Loucy (cell line): ENCODE results near the gene SBF2.

Source experiments
- H2AFZ ChIP-seq: fragments of 200-600 bp; sonication (generic); 2 replicates; pipeline ENCODE4 v1.6.0; 2016; ENCODE audit warnings: antibody characterized with exemption, mild to moderate bottlenecking, low read length, moderate library complexity
- H3F3A ChIP-seq: fragments of 200-600 bp; 2 replicates; pipeline ENCODE4 v1.6.0; 2016; ENCODE audit warnings: antibody characterized with exemption, low read depth, mild to moderate bottlenecking
- H3K27me3 ChIP-seq: fragments of 200-600 bp; sonication (generic); 2 replicates; pipeline ENCODE4 v1.6.1; 2014; ENCODE audit warnings: low read length, mild to moderate bottlenecking; ENCODE audit not compliant: insufficient read depth, poor library complexity, severe bottlenecking
- H3K36me3 ChIP-seq: fragments of 200-600 bp; sonication (generic); 2 replicates; pipeline ENCODE4 v1.6.1; 2016; ENCODE audit warnings: low read length; ENCODE audit not compliant: insufficient read depth
- H3K4me1 ChIP-seq: fragments of 200-600 bp; sonication (generic); 2 replicates; pipeline ENCODE4 v1.5.1; 2014; ENCODE audit warnings: low read length, mild to moderate bottlenecking; ENCODE audit not compliant: insufficient read depth, poor library complexity, severe bottlenecking
- H3K4me2 ChIP-seq: fragments of 200-600 bp; sonication (generic); 2 replicates; pipeline ENCODE4 v1.6.0; 2014; ENCODE audit warnings: antibody characterized with exemption, low read length, low read depth, mild to moderate bottlenecking; ENCODE audit not compliant: poor library complexity, severe bottlenecking
- H3K4me3 ChIP-seq: fragments of 200-600 bp; sonication (generic); 2 replicates; pipeline ENCODE4 v1.5.1; 2014; ENCODE audit warnings: low read length, mild to moderate bottlenecking, mixed read lengths; ENCODE audit not compliant: poor library complexity, severe bottlenecking
- H3K79me2 ChIP-seq: fragments of 200-600 bp; sonication (generic); 2 replicates; pipeline ENCODE4 v1.6.1; 2014; ENCODE audit warnings: low read length; ENCODE audit not compliant: insufficient read depth
- H3K9ac ChIP-seq: fragments of 200-600 bp; sonication (generic); 2 replicates; pipeline ENCODE4 v1.6.0; 2014; ENCODE audit warnings: mild to moderate bottlenecking, low read depth, low read length, moderate library complexity; ENCODE audit not compliant: poor library complexity, severe bottlenecking
- H3K9me2 ChIP-seq: fragments of 200-600 bp; sonication (generic); replicated peaks from 2 replicates; pipeline ENCODE4 v1.6.1; 2016; ENCODE audit warnings: low read depth, low read length, mixed read lengths
- H3K9me3 ChIP-seq: fragments of 200-600 bp; sonication (generic); 2 replicates; pipeline ENCODE4 v1.6.1; 2014; ENCODE audit warnings: mild to moderate bottlenecking, antibody characterized with exemption, low read length, low read depth; ENCODE audit not compliant: insufficient read depth
- H4K20me1 ChIP-seq: fragments of 200-600 bp; sonication (generic); 2 replicates; pipeline ENCODE4 v1.6.0; 2014; ENCODE audit warnings: antibody characterized with exemption, low read length, mild to moderate bottlenecking; ENCODE audit not compliant: insufficient read depth, poor library complexity, severe bottlenecking
- CTCF ChIP-seq: fragments of 200-600 bp; sonication (generic); conservative IDR thresholded peaks from 2 replicates; pipeline ENCODE4 v1.5.1; 2014; ENCODE audit warnings: mild to moderate bottlenecking, antibody characterized with exemption, low read length
- EZH2phosphoT487 ChIP-seq: fragments of 200-600 bp; IDR thresholded peaks from 2 replicates; pipeline ENCODE4 v1.6.1; 2018; ENCODE audit warnings: antibody characterized with exemption, mild to moderate bottlenecking, moderate library complexity, borderline replicate concordance

SBF2 gene

GRCh38 chr11:10147195-10147594 lies 146.8 kb downstream of the SBF2 start:
- H3K9me3 ChIP-seq = no peaks in the 10 kb centered on the region

GRCh38 chr11:10144954-10145353 lies 149.1 kb downstream of the SBF2 start:
- Histone ChIP-seq H3K79me2 (no peaks in the 10 kb centered on the region), H3K4me2 (no peak overlapping the region), H3K4me3 (no peak overlapping the region), H3K36me3 (no peaks in the 10 kb centered on the region), H3K4me1 (no peaks in the 10 kb centered on the region), H3F3A (no peaks in the 10 kb centered on the region), H3K9me2 (no peaks in the 10 kb centered on the region), H2AFZ (no peak overlapping the region), H3K9me3 (no peaks in the 10 kb centered on the region), H3K9ac (no peak overlapping the region), H3K27me3 (no peaks in the 10 kb centered on the region), H4K20me1 (no peaks in the 10 kb centered on the region)
- TF ChIP-seq CTCF = no peak
- TF ChIP-seq EZH2phosphoT487 = no peak

More at GRCh38 chr11:10147195-10147594, 146.8 kb downstream of the SBF2 start:
- TF ChIP-seq CTCF (no peak), EZH2phosphoT487 (no peak)
- Histone ChIP-seq H3K4me2 (no peak overlapping the region), H3K9me2 (no peaks in the 10 kb centered on the region), H3K4me1 (no peaks in the 10 kb centered on the region), H3K79me2 (no peaks in the 10 kb centered on the region), H4K20me1 (no peaks in the 10 kb centered on the region), H2AFZ (no peak overlapping the region), H3F3A (no peaks in the 10 kb centered on the region), H3K36me3 (no peaks in the 10 kb centered on the region), H3K4me3 (no peak overlapping the region), H3K9ac (no peak overlapping the region), H3K27me3 (no peaks in the 10 kb centered on the region)

- no peaks in the 10 kb centered on the region for H3K27me3 ChIP-seq
- TF ChIP-seq CTCF = no peak
- no peak for TF ChIP-seq EZH2phosphoT487
- H4K20me1 ChIP-seq = no peaks in the 10 kb centered on the region
- no peaks in the 10 kb centered on the region for H3K36me3 ChIP-seq
- no peak overlapping the region for H3K4me3 ChIP-seq
- no peaks in the 10 kb centered on the region for H3K9me2 ChIP-seq
- no peaks in the 10 kb centered on the region for H3K4me1 ChIP-seq
- no peaks in the 10 kb centered on the region for H3F3A ChIP-seq
- peaks cover 8% of the 10 kb centered on the region; the same call in 1 of the 2 replicates for H3K9me3 ChIP-seq
- H3K79me2 ChIP-seq = no peaks in the 10 kb centered on the region
- H2AFZ ChIP-seq = no peak overlapping the region
- no peak overlapping the region for H3K9ac ChIP-seq
- no peak overlapping the region for H3K4me2 ChIP-seq
Measured at GRCh38 chr11:10139656-10140055, 154.4 kb downstream of the SBF2 start.
